ENCODE results near the gene RNF13. TPM values are rescaled to one million over a fixed set of nuclear protein-coding genes. Genes with fewer than 3 reads are reported as not detected.
"Not testable (repeated sequence)": the region's sequence is repeated elsewhere in the genome, so short reads cannot be mapped to it uniquely, and the experiment has no call there.

Gene RNF13
- total and polyA plus RNA-seq, 4 donors: 56.1 to 85.8 (median 70.8) TPM

- Histone ChIP-seq H3K4me1 (ENCODE audit: control insufficient read depth in 1 of 2, insufficient read depth in 2 of 2, low read length in 2 of 2) (peaks cover 0 to 3% of the 10 kb centered on the region in 2 donors), H3K27ac (ENCODE audit: low read depth in 1 of 2, low read length in 2 of 2) (no peak overlapping the region), H3K9me3 (ENCODE audit: control insufficient read depth, low read length) (no peaks in the 10 kb centered on the region), H3K27me3 (ENCODE audit: control insufficient read depth in 1 of 2, insufficient read depth in 2 of 2, low read length in 1 of 2) (no peaks in the 10 kb centered on the region), H3K36me3 (ENCODE audit: control insufficient read depth in 1 of 2, insufficient read depth in 2 of 2, low read length in 1 of 2) (no peaks in the 10 kb centered on the region), H3K4me3 (ENCODE audit: low read length in 2 of 2) (no peak overlapping the region)
- ATAC-seq (ENCODE audit: low FRiP score) (no peak), DNase-seq (no peak)
- intact Hi-C loops (cut with DNase I): no loop called here
- WGBS, 2 donors: 69 to 72% methylated on average over 2 of the region's 2 CpGs
These were observed 4.0 kb downstream of the RNF13 start for GRCh38 chr3:149816986-149817385.

- intact Hi-C loops (cut with DNase I): no loop called here
- no peak for ATAC-seq (ENCODE audit: low FRiP score)
- H3K9me3 ChIP-seq (ENCODE audit: control insufficient read depth, low read length): no peaks in the 10 kb centered on the region
- WGBS, 2 donors: 86% methylated on average over 1 of the region's 1 CpG
- H3K27ac ChIP-seq (ENCODE audit: low read depth in 1 of 2, low read length in 2 of 2): no peak overlapping the region
- no peak overlapping the region for H3K4me3 ChIP-seq (ENCODE audit: low read length in 2 of 2)
- H3K27me3 ChIP-seq (ENCODE audit: control insufficient read depth in 1 of 2, insufficient read depth in 2 of 2, low read length in 1 of 2): no peaks in the 10 kb centered on the region
- DNase-seq: no peak
- H3K4me1 ChIP-seq (ENCODE audit: control insufficient read depth in 1 of 2, insufficient read depth in 2 of 2, low read length in 2 of 2): peaks cover 0 to 3% of the 10 kb centered on the region in 2 donors
- no peaks in the 10 kb centered on the region for H3K36me3 ChIP-seq (ENCODE audit: control insufficient read depth in 1 of 2, insufficient read depth in 2 of 2, low read length in 1 of 2)
These were observed 6.4 kb downstream of the RNF13 start for GRCh38 chr3:149819432-149819831.

GRCh38 chr3:149820183-149820582 is 7.2 kb downstream of the RNF13 start:
- intact Hi-C loops (cut with DNase I): no loop called here
- Histone ChIP-seq H3K36me3 (ENCODE audit: control insufficient read depth in 1 of 2, insufficient read depth in 2 of 2, low read length in 1 of 2) (no peaks in the 10 kb centered on the region), H3K4me1 (ENCODE audit: control insufficient read depth in 1 of 2, insufficient read depth in 2 of 2, low read length in 2 of 2) (peaks cover 0 to under 1% of the 10 kb centered on the region in 2 donors), H3K27me3 (ENCODE audit: control insufficient read depth in 1 of 2, insufficient read depth in 2 of 2, low read length in 1 of 2) (no peaks in the 10 kb centered on the region), H3K9me3 (ENCODE audit: control insufficient read depth, low read length) (no peaks in the 10 kb centered on the region), H3K27ac (ENCODE audit: low read depth in 1 of 2, low read length in 2 of 2) (no peak overlapping the region), H3K4me3 (ENCODE audit: low read length in 2 of 2) (no peak overlapping the region)
- ATAC-seq (ENCODE audit: low FRiP score): no peak
- no peak for DNase-seq
- 70 to 82% methylated on average over 4 of the region's 4 CpGs for WGBS, 2 donors

GRCh38 chr3:149826636-149827035 is 13.6 kb downstream of the RNF13 start:
- DNase-seq (no peak), ATAC-seq (ENCODE audit: low FRiP score) (no peak)
- Histone ChIP-seq H3K9me3 (ENCODE audit: control insufficient read depth, low read length) (no peaks in the 10 kb centered on the region), H3K4me3 (ENCODE audit: low read length in 2 of 2) (no peak overlapping the region), H3K27ac (ENCODE audit: low read depth in 1 of 2, low read length in 2 of 2) (no peak overlapping the region), H3K4me1 (ENCODE audit: control insufficient read depth in 1 of 2, insufficient read depth in 2 of 2, low read length in 2 of 2) (peaks cover 0 to 1% of the 10 kb centered on the region in 2 donors), H3K27me3 (ENCODE audit: control insufficient read depth in 1 of 2, insufficient read depth in 2 of 2, low read length in 1 of 2) (no peaks in the 10 kb centered on the region), H3K36me3 (ENCODE audit: control insufficient read depth in 1 of 2, insufficient read depth in 2 of 2, low read length in 1 of 2) (no peaks in the 10 kb centered on the region)
- intact Hi-C loops (cut with DNase I): no loop called here
- WGBS, 2 donors: 79 to 83% methylated on average over 3 of the region's 3 CpGs

GRCh38 chr3:149828390-149828789 is 15.4 kb downstream of the RNF13 start:
- intact Hi-C loops (cut with DNase I): no loop called here
- Histone ChIP-seq H3K27me3 (ENCODE audit: control insufficient read depth in 1 of 2, insufficient read depth in 2 of 2, low read length in 1 of 2) (no peaks in the 10 kb centered on the region), H3K9me3 (ENCODE audit: control insufficient read depth, low read length) (no peaks in the 10 kb centered on the region), H3K4me3 (ENCODE audit: low read length in 2 of 2) (no peak overlapping the region), H3K4me1 (ENCODE audit: control insufficient read depth in 1 of 2, insufficient read depth in 2 of 2, low read length in 2 of 2) (peaks cover 0 to 1% of the 10 kb centered on the region in 2 donors), H3K36me3 (ENCODE audit: control insufficient read depth in 1 of 2, insufficient read depth in 2 of 2, low read length in 1 of 2) (no peaks in the 10 kb centered on the region), H3K27ac (ENCODE audit: low read depth in 1 of 2, low read length in 2 of 2) (no peak overlapping the region)
- DNase-seq (no peak), ATAC-seq (ENCODE audit: low FRiP score) (no peak)
- 94% methylated on average over 1 of the region's 1 CpG for WGBS, 2 donors

- H3K4me1 ChIP-seq (ENCODE audit: control insufficient read depth in 1 of 2, insufficient read depth in 2 of 2, low read length in 2 of 2); H3K27me3 ChIP-seq (ENCODE audit: control insufficient read depth in 1 of 2, insufficient read depth in 2 of 2, low read length in 1 of 2); H3K27ac ChIP-seq (ENCODE audit: low read depth in 1 of 2, low read length in 2 of 2); ATAC-seq (ENCODE audit: low FRiP score); H3K36me3 ChIP-seq (ENCODE audit: control insufficient read depth in 1 of 2, insufficient read depth in 2 of 2, low read length in 1 of 2); H3K9me3 ChIP-seq (ENCODE audit: control insufficient read depth, low read length); H3K4me3 ChIP-seq (ENCODE audit: low read length in 2 of 2); intact Hi-C loops (cut with DNase I); DNase-seq: not testable (repeated sequence)
- WGBS, 2 donors: 84 to 86% methylated on average over 4 of the region's 4 CpGs
These were observed 16.6 kb downstream of the RNF13 start for GRCh38 chr3:149829631-149830030.

GRCh38 chr3:149830902-149831301 is 17.9 kb downstream of the RNF13 start:
- Histone ChIP-seq H3K4me3 (ENCODE audit: low read length in 2 of 2) (no peak overlapping the region), H3K27ac (ENCODE audit: low read depth in 1 of 2, low read length in 2 of 2) (no peak overlapping the region), H3K36me3 (ENCODE audit: control insufficient read depth in 1 of 2, insufficient read depth in 2 of 2, low read length in 1 of 2) (no peaks in the 10 kb centered on the region), H3K4me1 (ENCODE audit: control insufficient read depth in 1 of 2, insufficient read depth in 2 of 2, low read length in 2 of 2) (peaks cover 0 to 1% of the 10 kb centered on the region in 2 donors), H3K27me3 (ENCODE audit: control insufficient read depth in 1 of 2, insufficient read depth in 2 of 2, low read length in 1 of 2) (no peaks in the 10 kb centered on the region), H3K9me3 (ENCODE audit: control insufficient read depth, low read length) (no peaks in the 10 kb centered on the region)
- no peak for DNase-seq
- intact Hi-C loops (cut with DNase I): no loop called here
- no peak for ATAC-seq (ENCODE audit: low FRiP score)
- WGBS, 2 donors: 90 to 93% methylated on average over 2 of the region's 2 CpGs

GRCh38 chr3:149831321-149831720 is 18.3 kb downstream of the RNF13 start:
- Histone ChIP-seq H3K9me3 (ENCODE audit: control insufficient read depth, low read length) (no peaks in the 10 kb centered on the region), H3K4me1 (ENCODE audit: control insufficient read depth in 1 of 2, insufficient read depth in 2 of 2, low read length in 2 of 2) (peaks cover 0 to 1% of the 10 kb centered on the region in 2 donors), H3K36me3 (ENCODE audit: control insufficient read depth in 1 of 2, insufficient read depth in 2 of 2, low read length in 1 of 2) (no peaks in the 10 kb centered on the region), H3K4me3 (ENCODE audit: low read length in 2 of 2) (no peak overlapping the region), H3K27ac (ENCODE audit: low read depth in 1 of 2, low read length in 2 of 2) (no peak overlapping the region), H3K27me3 (ENCODE audit: control insufficient read depth in 1 of 2, insufficient read depth in 2 of 2, low read length in 1 of 2) (no peaks in the 10 kb centered on the region)
- ATAC-seq (ENCODE audit: low FRiP score) (no peak), DNase-seq (no peak)
- intact Hi-C loops (cut with DNase I): no loop called here
- 97 to 98% methylated on average over 4 of the region's 4 CpGs for WGBS, 2 donors

GRCh38 chr3:149832086-149832485 is 19.1 kb downstream of the RNF13 start:
- H3K36me3 ChIP-seq (ENCODE audit: control insufficient read depth in 1 of 2, insufficient read depth in 2 of 2, low read length in 1 of 2): no peaks in the 10 kb centered on the region
- H3K4me3 ChIP-seq (ENCODE audit: low read length in 2 of 2): no peak overlapping the region
- no peak for DNase-seq
- intact Hi-C loops (cut with DNase I): no loop called here
- WGBS, 2 donors: 72 to 86% methylated on average over 1 of the region's 1 CpG
- H3K9me3 ChIP-seq (ENCODE audit: control insufficient read depth, low read length): no peaks in the 10 kb centered on the region
- no peak for ATAC-seq (ENCODE audit: low FRiP score)
- no peak overlapping the region for H3K27ac ChIP-seq (ENCODE audit: low read depth in 1 of 2, low read length in 2 of 2)
- no peaks in the 10 kb centered on the region for H3K27me3 ChIP-seq (ENCODE audit: control insufficient read depth in 1 of 2, insufficient read depth in 2 of 2, low read length in 1 of 2)
- H3K4me1 ChIP-seq (ENCODE audit: control insufficient read depth in 1 of 2, insufficient read depth in 2 of 2, low read length in 2 of 2): peaks cover 0 to 1% of the 10 kb centered on the region in 2 donors
